ENCODE measurements around the gene TRIM31. TPM values are rescaled to one million over a fixed set of nuclear protein-coding genes. Genes with fewer than 3 reads are reported as not detected.

Gene TRIM31
- total RNA-seq, 1 donor from 2014 or later: not detected

DNA sequence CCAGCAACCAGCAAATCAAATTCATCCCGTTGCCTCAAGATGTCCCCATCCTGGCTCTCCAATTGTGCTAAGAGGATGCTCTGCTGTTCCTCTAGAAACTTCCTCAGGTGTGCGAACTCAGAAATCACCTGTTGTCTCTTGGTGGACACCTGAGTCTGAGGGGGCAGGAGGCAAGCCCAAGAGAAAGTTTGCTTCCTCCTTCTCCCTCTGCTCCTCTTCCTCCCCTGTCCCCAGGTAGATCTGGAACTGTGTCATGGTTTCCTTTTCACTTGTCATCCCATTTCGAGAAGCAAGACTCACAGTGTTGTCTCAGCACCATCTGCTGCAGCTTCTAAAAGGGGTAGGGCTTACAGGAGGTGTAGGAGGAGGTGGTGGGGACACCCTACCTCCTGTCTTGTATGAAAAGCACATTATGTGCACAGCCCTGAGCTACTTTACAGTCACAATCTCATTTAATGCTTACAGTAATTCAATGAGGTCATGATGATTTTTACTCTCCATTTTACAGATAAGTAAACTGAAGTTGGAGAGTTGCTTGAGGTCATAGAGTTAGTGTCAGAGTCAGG, 45.7 kb upstream of the TRIM31 start:
- Mint-ChIP-seq H3K9me3 (ENCODE audit: low read depth) (no peaks in the 10 kb centered on the region), H3K4me3 (ENCODE audit: low read depth) (no peak overlapping the region), H3K36me3 (ENCODE audit: insufficient read depth) (no peaks in the 10 kb centered on the region), H3K4me1 (ENCODE audit: low read depth) (no peaks in the 10 kb centered on the region), H3K27me3 (peaks cover 48% of the 10 kb centered on the region), H3K27ac (no peak overlapping the region)
- DNase-seq (ENCODE audit: low spot score, unreplicated experiment): no peak
- TF ChIP-seq, protein P1, sequence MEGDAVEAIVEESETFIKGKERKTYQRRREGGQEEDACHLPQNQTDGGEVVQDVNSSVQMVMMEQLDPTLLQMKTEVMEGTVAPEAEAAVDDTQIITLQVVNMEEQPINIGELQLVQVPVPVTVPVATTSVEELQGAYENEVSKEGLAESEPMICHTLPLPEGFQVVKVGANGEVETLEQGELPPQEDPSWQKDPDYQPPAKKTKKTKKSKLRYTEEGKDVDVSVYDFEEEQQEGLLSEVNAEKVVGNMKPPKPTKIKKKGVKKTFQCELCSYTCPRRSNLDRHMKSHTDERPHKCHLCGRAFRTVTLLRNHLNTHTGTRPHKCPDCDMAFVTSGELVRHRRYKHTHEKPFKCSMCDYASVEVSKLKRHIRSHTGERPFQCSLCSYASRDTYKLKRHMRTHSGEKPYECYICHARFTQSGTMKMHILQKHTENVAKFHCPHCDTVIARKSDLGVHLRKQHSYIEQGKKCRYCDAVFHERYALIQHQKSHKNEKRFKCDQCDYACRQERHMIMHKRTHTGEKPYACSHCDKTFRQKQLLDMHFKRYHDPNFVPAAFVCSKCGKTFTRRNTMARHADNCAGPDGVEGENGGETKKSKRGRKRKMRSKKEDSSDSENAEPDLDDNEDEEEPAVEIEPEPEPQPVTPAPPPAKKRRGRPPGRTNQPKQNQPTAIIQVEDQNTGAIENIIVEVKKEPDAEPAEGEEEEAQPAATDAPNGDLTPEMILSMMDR (IDR thresholded peaks at IDR 0.05; ENCODE audit: unreplicated experiment): no peak

DNA sequence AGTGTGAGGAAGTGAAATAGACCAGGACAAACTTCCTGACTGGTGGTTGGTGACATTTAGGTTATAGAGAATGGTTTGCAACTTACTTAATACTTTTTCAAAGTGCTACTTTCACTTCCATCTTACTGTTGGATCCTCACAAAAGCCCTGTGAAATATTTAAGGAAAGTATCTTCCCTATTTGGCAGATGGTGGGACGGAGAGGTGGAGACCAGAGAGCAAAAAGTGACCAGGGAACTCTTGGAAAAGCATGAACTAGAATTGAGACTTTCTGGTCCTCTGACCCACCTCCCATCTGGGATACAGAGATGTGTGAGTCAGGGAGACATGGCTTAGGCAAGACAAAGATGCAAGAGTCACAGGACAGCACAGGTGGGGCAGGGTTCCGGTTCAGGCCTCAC, 45.1 kb upstream of the TRIM31 start:
- Mint-ChIP-seq H3K27me3 (peaks cover 54% of the 10 kb centered on the region), H3K4me3 (ENCODE audit: low read depth) (no peak overlapping the region), H3K27ac (no peak overlapping the region), H3K36me3 (ENCODE audit: insufficient read depth) (no peaks in the 10 kb centered on the region), H3K4me1 (ENCODE audit: low read depth) (no peaks in the 10 kb centered on the region), H3K9me3 (ENCODE audit: low read depth) (no peaks in the 10 kb centered on the region)
- DNase-seq (ENCODE audit: low spot score, unreplicated experiment): no peak
- TF ChIP-seq, protein P1 (IDR thresholded peaks at IDR 0.05; ENCODE audit: unreplicated experiment): no peak

DNA sequence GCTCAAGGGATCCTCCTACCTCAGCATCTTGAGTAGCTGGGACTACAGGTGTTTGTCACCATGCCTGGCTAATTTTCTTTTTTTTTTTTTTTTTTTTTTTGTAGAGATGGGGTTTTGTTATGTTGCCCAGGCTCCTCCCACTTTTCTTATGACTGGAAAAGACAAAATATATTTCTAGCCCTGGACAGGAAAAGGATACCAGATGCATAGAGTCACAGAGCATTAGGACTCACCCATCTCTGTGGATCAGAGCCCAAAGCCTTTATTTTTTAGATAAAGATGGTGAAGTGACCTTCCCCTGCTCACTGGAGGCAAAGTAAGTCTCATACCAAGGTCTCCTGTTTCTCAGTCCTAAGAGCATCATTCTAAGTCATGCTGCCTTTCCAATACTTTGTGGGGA, 44.7 kb upstream of the TRIM31 start:
- no peaks in the 10 kb centered on the region for H3K9me3 Mint-ChIP-seq (ENCODE audit: low read depth)
- no peak overlapping the region for H3K27ac Mint-ChIP-seq
- H3K4me1 Mint-ChIP-seq (ENCODE audit: low read depth): no peaks in the 10 kb centered on the region
- no peak for DNase-seq (ENCODE audit: low spot score, unreplicated experiment)
- H3K27me3 Mint-ChIP-seq: peaks cover 58% of the 10 kb centered on the region
- no peak overlapping the region for H3K4me3 Mint-ChIP-seq (ENCODE audit: low read depth)
- no peaks in the 10 kb centered on the region for H3K36me3 Mint-ChIP-seq (ENCODE audit: insufficient read depth)
- TF ChIP-seq, protein P1 (IDR thresholded peaks at IDR 0.05; ENCODE audit: unreplicated experiment): no peak

DNA sequence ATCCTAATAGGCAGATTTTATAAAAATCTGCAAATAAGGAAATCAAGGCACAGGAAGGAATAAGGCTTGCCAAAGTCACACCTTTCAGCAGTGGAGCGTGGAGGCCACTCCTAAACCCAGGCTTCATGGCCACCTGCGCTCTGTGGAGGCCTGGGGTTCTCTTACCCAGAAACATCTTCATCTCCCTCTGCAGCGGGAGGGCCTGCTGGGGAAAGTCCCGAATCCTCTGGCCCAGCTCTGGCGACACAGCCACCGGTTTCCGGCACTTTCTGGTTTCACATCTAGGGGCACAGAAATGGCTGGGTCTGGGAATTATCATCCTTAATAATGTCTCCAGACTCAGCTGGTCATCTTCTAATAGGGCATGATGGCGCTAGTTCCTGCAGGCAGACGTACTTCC, 43.9 kb upstream of the TRIM31 start:
- TF ChIP-seq, protein P1 (IDR thresholded peaks at IDR 0.05; ENCODE audit: unreplicated experiment): no peak
- H3K4me1 Mint-ChIP-seq (ENCODE audit: low read depth): no peaks in the 10 kb centered on the region
- no peak overlapping the region for H3K4me3 Mint-ChIP-seq (ENCODE audit: low read depth)
- H3K27ac Mint-ChIP-seq: no peak overlapping the region
- H3K27me3 Mint-ChIP-seq: peaks cover 61% of the 10 kb centered on the region
- no peaks in the 10 kb centered on the region for H3K36me3 Mint-ChIP-seq (ENCODE audit: insufficient read depth)
- no peak for DNase-seq (ENCODE audit: low spot score, unreplicated experiment)
- H3K9me3 Mint-ChIP-seq (ENCODE audit: low read depth): no peaks in the 10 kb centered on the region

DNA sequence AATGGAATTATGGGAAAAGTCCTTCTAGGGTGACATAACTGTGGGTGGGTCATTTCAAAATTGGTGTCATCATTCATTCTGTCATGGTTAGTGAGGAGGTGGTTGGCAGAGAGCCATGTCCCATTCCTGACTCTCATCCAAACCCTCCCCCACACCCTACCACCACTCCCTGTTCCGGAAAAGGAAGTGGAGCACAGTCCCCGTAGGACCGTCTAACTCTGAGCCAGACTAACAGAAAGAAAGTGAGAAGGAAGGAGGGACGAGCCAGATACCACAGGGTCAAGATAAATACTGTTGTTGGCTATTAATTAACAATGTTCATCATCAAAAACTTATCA, 43.3 kb upstream of the TRIM31 start:
- no peaks in the 10 kb centered on the region for H3K36me3 Mint-ChIP-seq (ENCODE audit: insufficient read depth)
- no peaks in the 10 kb centered on the region for H3K9me3 Mint-ChIP-seq (ENCODE audit: low read depth)
- DNase-seq (ENCODE audit: low spot score, unreplicated experiment): no peak
- no peaks in the 10 kb centered on the region for H3K4me1 Mint-ChIP-seq (ENCODE audit: low read depth)
- no peak overlapping the region for H3K4me3 Mint-ChIP-seq (ENCODE audit: low read depth)
- TF ChIP-seq, protein P1 (IDR thresholded peaks at IDR 0.05; ENCODE audit: unreplicated experiment): no peak
- no peak overlapping the region for H3K27ac Mint-ChIP-seq
- H3K27me3 Mint-ChIP-seq: peaks cover 64% of the 10 kb centered on the region
